ENCODE measurements around the gene TEN1. TPM values are rescaled to one million over a fixed set of nuclear protein-coding genes. Genes with fewer than 3 reads are reported as not detected.

Gene TEN1
- total and polyA plus RNA-seq, 2 donors (not counting 1 experiment from before 2014, with no cell fraction given): 19.8 to 34.5 TPM

- H4K20me1 ChIP-seq (ENCODE audit: control insufficient read depth, insufficient read depth, low read length, poor library complexity, severe bottlenecking): no peaks in the 10 kb centered on the region
- Mint-ChIP-seq H3K27me3 (no peaks in the 10 kb centered on the region), H3K4me3 (no peak overlapping the region), H3K9me3 (ENCODE audit: insufficient read depth) (no peaks in the 10 kb centered on the region), H3K27ac (no peak overlapping the region), H3K4me1 (no peaks in the 10 kb centered on the region)
- DNase-seq (no peak), ATAC-seq (ENCODE audit: low read depth) (no peak)
- no peak overlapping the region for H3K27ac ChIP-seq (ENCODE audit: low read length in 2 of 2)
- no peak overlapping the region for H3K4me2 ChIP-seq (replicated peaks; ENCODE audit: low read depth, low read length, poor library complexity, severe bottlenecking)
- ChIA-PET POLR2A (no interaction called here), CTCF (no interaction called here)
- peaks cover 0 to 62% of the 10 kb centered on the region in 2 experiments for H3K36me3 ChIP-seq (replicated peaks in 1 of 2; ENCODE audit: control extremely low read depth in 1 of 2, control insufficient read depth in 1 of 2, extremely low read depth in 1 of 2, insufficient read depth in 2 of 2, low read length in 1 of 2)
- H3K9me3 ChIP-seq (ENCODE audit: control extremely low read depth in 1 of 3, control insufficient read depth in 2 of 3, insufficient read depth in 1 of 3, low read length in 2 of 3): no peaks in the 10 kb centered on the region
- H2AFZ ChIP-seq (ENCODE audit: insufficient read depth, low read depth, low read length, poor library complexity, severe bottlenecking): no peak overlapping the region
- no peaks in the 10 kb centered on the region for H3K79me2 ChIP-seq (ENCODE audit: control insufficient read depth, insufficient read depth, low read length)
- no peaks in the 10 kb centered on the region for H3K4me1 ChIP-seq (ENCODE audit: control insufficient read depth in 2 of 2, insufficient read depth in 2 of 2, low read length in 2 of 2)
- 91% methylated on average over 1 of the region's 6 CpGs for WGBS (ENCODE audit: insufficient coverage)
- TF ChIP-seq CTCF (IDR thresholded peaks at IDR 0.05): no peak
- no peak for TF ChIP-seq EZH2 (IDR thresholded peaks at IDR 0.05; ENCODE audit: borderline replicate concordance, insufficient read depth, low read depth, low read length, poor library complexity, severe bottlenecking)
- intact Hi-C loops (cut with micrococcal nuclease): no loop called here
- no peak overlapping the region for H3K4me3 ChIP-seq (ENCODE audit: control extremely low read depth in 1 of 5, extremely low read depth in 1 of 5, insufficient read depth in 1 of 5, low read depth in 2 of 5, low read length in 4 of 5)
- H3K27me3 ChIP-seq (replicated peaks in 1 of 4; ENCODE audit: control extremely low read depth in 1 of 4, control insufficient read depth in 3 of 4, insufficient read depth in 4 of 4, low read length in 3 of 4): no peaks in the 10 kb centered on the region
- H3K9ac ChIP-seq (ENCODE audit: low read length): no peak overlapping the region
Observed at GRCh38 chr17:75950421-75950820, 28.6 kb upstream of the TEN1 start.

GRCh38 chr17:75950855-75951554 lies 28.0 kb upstream of the TEN1 start:
- H3K27me3 Mint-ChIP-seq: no peaks in the 10 kb centered on the region
- H3K4me1 ChIP-seq (ENCODE audit: control insufficient read depth in 2 of 2, insufficient read depth in 2 of 2, low read length in 2 of 2): no peaks in the 10 kb centered on the region
- no peaks in the 10 kb centered on the region for H3K9me3 ChIP-seq (ENCODE audit: control extremely low read depth in 1 of 3, control insufficient read depth in 2 of 3, insufficient read depth in 1 of 3, low read length in 2 of 3)
- WGBS (ENCODE audit: insufficient coverage): 48% methylated on average over 7 of the region's 8 CpGs
- H3K36me3 ChIP-seq (replicated peaks in 1 of 2; ENCODE audit: control extremely low read depth in 1 of 2, control insufficient read depth in 1 of 2, extremely low read depth in 1 of 2, insufficient read depth in 2 of 2, low read length in 1 of 2): peaks cover 4 to 66% of the 10 kb centered on the region in 2 experiments
- DNase-seq (no peak), ATAC-seq (ENCODE audit: low read depth) (no peak)
- no peak overlapping the region for H3K9ac ChIP-seq (ENCODE audit: low read length)
- no peak overlapping the region for H3K4me3 ChIP-seq (ENCODE audit: control extremely low read depth in 1 of 5, extremely low read depth in 1 of 5, insufficient read depth in 1 of 5, low read depth in 2 of 5, low read length in 4 of 5)
- TF ChIP-seq CTCF (IDR thresholded peaks at IDR 0.05) (no peak), EZH2 (IDR thresholded peaks at IDR 0.05; ENCODE audit: borderline replicate concordance, insufficient read depth, low read depth, low read length, poor library complexity, severe bottlenecking) (no peak)
- H4K20me1 ChIP-seq (ENCODE audit: control insufficient read depth, insufficient read depth, low read length, poor library complexity, severe bottlenecking): no peaks in the 10 kb centered on the region
- no peak overlapping the region for H2AFZ ChIP-seq (ENCODE audit: insufficient read depth, low read depth, low read length, poor library complexity, severe bottlenecking)
- H3K27me3 ChIP-seq (replicated peaks in 1 of 4; ENCODE audit: control extremely low read depth in 1 of 4, control insufficient read depth in 3 of 4, insufficient read depth in 4 of 4, low read length in 3 of 4): no peaks in the 10 kb centered on the region
- H3K4me2 ChIP-seq (replicated peaks; ENCODE audit: low read depth, low read length, poor library complexity, severe bottlenecking): no peak overlapping the region
- intact Hi-C loops (cut with micrococcal nuclease): no loop called here
- no peaks in the 10 kb centered on the region for H3K79me2 ChIP-seq (ENCODE audit: control insufficient read depth, insufficient read depth, low read length)
- POLR2A ChIA-PET: no interaction called here
- no peaks in the 10 kb centered on the region for H3K9me3 Mint-ChIP-seq (ENCODE audit: insufficient read depth)
- no peak overlapping the region for H3K27ac ChIP-seq (ENCODE audit: low read length in 2 of 2)
- no peak overlapping the region for H3K27ac Mint-ChIP-seq
- CTCF ChIA-PET: no interaction called here
- H3K4me1 Mint-ChIP-seq: no peaks in the 10 kb centered on the region
- H3K4me3 Mint-ChIP-seq: no peak overlapping the region
